BLaER1 treated with 17β-estradiol and CSF1 and Interleukin-3, amounts not matched to agents 10 nM and 100 nM (cell line): ENCODE measurements around the gene GYG2.

Source experiments
- H3K27ac ChIP-seq, 11 experiments: shearing (Covaris generic); formaldehyde crosslinking; 2 replicates each; pipeline ENCODE4 v1.8.1; 2022
- H3K27me3 ChIP-seq, 11 experiments: shearing (Covaris generic); formaldehyde crosslinking; 2 replicates each; pipeline ENCODE4 v1.8.1; 2022
- H3K36me3 ChIP-seq, 11 experiments: shearing (Covaris generic); formaldehyde crosslinking; 2 replicates each; pipeline ENCODE4 v1.8.1; 2022
- H3K4me1 ChIP-seq, 10 experiments: shearing (Covaris generic); formaldehyde crosslinking; 2 replicates each; pipeline ENCODE4 v1.8.1; 2022
- H3K4me2 ChIP-seq, 11 experiments: shearing (Covaris generic); formaldehyde crosslinking; 2 replicates each; pipeline ENCODE4 v1.8.1; 2022
- H3K4me3 ChIP-seq, 10 experiments: shearing (Covaris generic); formaldehyde crosslinking; 2 replicates each; pipeline ENCODE4 v1.8.1; 2022
- H3K9ac ChIP-seq, 11 experiments: shearing (Covaris generic); formaldehyde crosslinking; 2 replicates each; pipeline ENCODE4 v1.8.1; 2022
- H3K9me3 ChIP-seq, 11 experiments: shearing (Covaris generic); formaldehyde crosslinking; replicated peaks in 1 of 11; 2 replicates each; pipeline ENCODE4 v1.8.1; 2022
- H4K20me1 ChIP-seq, 11 experiments: shearing (Covaris generic); formaldehyde crosslinking; 2 replicates each; pipeline ENCODE4 v1.8.1; 2022
- Cebpa-rat ChIP-seq, 11 experiments: shearing (Covaris generic); IDR thresholded peaks; 2 replicates each; pipeline ENCODE4 v1.8.1; 2022

Gene GYG2

DNA sequence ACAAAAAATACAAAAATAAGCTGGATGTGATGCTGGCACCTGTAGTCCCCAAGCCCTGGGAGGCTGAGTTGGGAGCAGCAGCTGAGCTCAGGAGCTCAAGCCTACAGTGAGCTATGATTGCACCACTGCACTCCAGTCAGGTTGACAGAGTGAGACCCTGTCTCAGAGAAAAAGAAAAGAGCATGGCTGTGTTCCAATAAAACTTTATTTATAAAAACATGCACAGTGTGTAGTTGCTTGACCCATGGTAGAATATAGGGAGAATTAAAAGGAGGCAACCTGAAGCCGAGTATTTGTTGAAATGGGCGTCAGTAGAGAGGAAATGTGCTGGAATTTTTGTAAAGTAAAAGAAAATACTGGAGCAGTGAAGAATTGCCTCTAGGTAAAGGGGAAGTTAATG lies 27.0 kb downstream of the GYG2 start:
- Histone ChIP-seq H3K4me2 (no peak overlapping the region), H3K36me3 (peaks cover 0 to 18% (median 0%) of the 10 kb centered on the region in 11 experiments; a peak in 4 of 22 replicates), H3K27ac (no peak overlapping the region)

GRCh38 chrX:2857566-2857965 lies 28.8 kb downstream of the GYG2 start:
- Histone ChIP-seq H3K9me3 (peaks cover 0 to 10% (median 3%) of the 10 kb centered on the region in 11 experiments; a peak in 6 of 22 replicates), H3K4me3 (no peak overlapping the region), H3K9ac (no peak overlapping the region), H3K4me1 (peaks cover 0 to 12% (median 7%) of the 10 kb centered on the region in 10 experiments; a peak in 7 of 20 replicates), H3K36me3 (peaks cover 0 to 32% (median 9%) of the 10 kb centered on the region in 11 experiments; a peak in 6 of 22 replicates), H4K20me1 (no peaks in the 10 kb centered on the region), H3K27me3 (no peaks in the 10 kb centered on the region), H3K4me2 (no peak overlapping the region), H3K27ac (no peak overlapping the region)
- no peak for TF ChIP-seq Cebpa-rat (IDR thresholded peaks at IDR 0.05)

More for the DNA sequence above, 27.0 kb downstream of the GYG2 start:
- Histone ChIP-seq H3K27me3 (no peaks in the 10 kb centered on the region), H3K4me1 (peaks cover 0 to 11% (median 5%) of the 10 kb centered on the region in 10 experiments; a peak in 7 of 20 replicates), H4K20me1 (no peaks in the 10 kb centered on the region), H3K9me3 (peaks cover 0 to 13% (median 10%) of the 10 kb centered on the region in 11 experiments; a peak in 10 of 22 replicates), H3K4me3 (no peak overlapping the region), H3K9ac (no peak overlapping the region)
- TF ChIP-seq Cebpa-rat (IDR thresholded peaks at IDR 0.05): no peak

GRCh38 chrX:2859197-2859797 lies 30.6 kb downstream of the GYG2 start:
- Histone ChIP-seq H4K20me1 (no peaks in the 10 kb centered on the region), H3K4me1 (peaks cover 0 to 12% (median 7%) of the 10 kb centered on the region in 10 experiments; a peak in 7 of 20 replicates), H3K4me3 (no peak overlapping the region), H3K4me2 (peak overlapping the region in 1 of 11 experiments; percentile 29; a peak in 1 of 22 replicates), H3K9ac (no peak overlapping the region), H3K27me3 (no peaks in the 10 kb centered on the region), H3K36me3 (peaks cover 0 to 29% (median 9%) of the 10 kb centered on the region in 11 experiments; a peak in 6 of 22 replicates), H3K9me3 (peaks cover 0 to 5% (median 0%) of the 10 kb centered on the region in 11 experiments; a peak in 2 of 22 replicates), H3K27ac (no peak overlapping the region)
- no peak for TF ChIP-seq Cebpa-rat (IDR thresholded peaks at IDR 0.05)

DNA sequence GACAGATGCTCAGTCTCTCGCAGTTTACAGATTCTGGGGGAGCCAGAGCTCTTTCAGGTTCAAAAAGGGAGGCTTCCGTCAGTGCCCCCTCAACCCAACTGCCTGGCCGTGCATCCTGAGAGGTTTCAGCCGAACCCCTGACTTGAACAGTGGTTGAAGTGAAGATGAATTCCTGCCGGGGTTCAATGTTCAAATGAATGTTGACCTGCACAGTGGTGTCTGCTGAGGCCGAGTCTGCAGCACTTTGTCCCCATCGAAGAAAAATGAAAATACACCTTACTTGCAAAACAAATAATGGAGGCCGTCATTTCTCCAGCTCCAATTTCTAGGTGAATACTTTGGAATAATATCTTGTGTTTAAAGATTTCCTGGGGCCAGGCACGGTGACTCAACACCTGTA lies 33.7 kb downstream of the GYG2 start:
- H3K27me3 ChIP-seq: no peaks in the 10 kb centered on the region
- no peak overlapping the region for H3K4me3 ChIP-seq
- no peak overlapping the region for H3K9ac ChIP-seq
- no peaks in the 10 kb centered on the region for H4K20me1 ChIP-seq
- TF ChIP-seq Cebpa-rat (IDR thresholded peaks at IDR 0.05): no peak
- peaks cover 0 to 12% (median 7%) of the 10 kb centered on the region in 10 experiments; a peak in 7 of 20 replicates for H3K4me1 ChIP-seq
- no peak overlapping the region for H3K27ac ChIP-seq
- H3K9me3 ChIP-seq: no peaks in the 10 kb centered on the region
- peaks cover 0 to 15% (median 0%) of the 10 kb centered on the region in 11 experiments; a peak in 5 of 22 replicates for H3K36me3 ChIP-seq
- H3K4me2 ChIP-seq: no peak overlapping the region

- Histone ChIP-seq H3K27me3 (no peaks in the 10 kb centered on the region), H3K27ac (no peak overlapping the region), H3K4me2 (no peak overlapping the region), H4K20me1 (no peaks in the 10 kb centered on the region; a peak in 1 of 22 replicates), H3K9ac (no peak overlapping the region), H3K9me3 (no peaks in the 10 kb centered on the region), H3K4me1 (peaks cover 0 to 12% (median 7%) of the 10 kb centered on the region in 10 experiments; a peak in 7 of 20 replicates), H3K36me3 (peaks cover 0 to 15% (median 0%) of the 10 kb centered on the region in 11 experiments; a peak in 5 of 22 replicates), H3K4me3 (no peak overlapping the region)
- no peak for TF ChIP-seq Cebpa-rat (IDR thresholded peaks at IDR 0.05)
Measured at GRCh38 chrX:2863646-2864045, 34.9 kb downstream of the GYG2 start.

- no peak overlapping the region for H3K4me2 ChIP-seq
- no peak overlapping the region for H3K27ac ChIP-seq
- no peak overlapping the region for H3K9ac ChIP-seq
- no peak overlapping the region for H3K4me3 ChIP-seq
- H4K20me1 ChIP-seq: no peaks in the 10 kb centered on the region; a peak in 1 of 22 replicates
- H3K36me3 ChIP-seq: peaks cover 0 to 6% (median 0%) of the 10 kb centered on the region in 11 experiments; a peak in 2 of 22 replicates
- no peaks in the 10 kb centered on the region for H3K27me3 ChIP-seq
- H3K4me1 ChIP-seq: no peaks in the 10 kb centered on the region
- H3K9me3 ChIP-seq: peaks cover 0 to 9% (median 0%) of the 10 kb centered on the region in 11 experiments; a peak in 1 of 22 replicates
- TF ChIP-seq Cebpa-rat (IDR thresholded peaks at IDR 0.05): no peak
Measured at GRCh38 chrX:2867206-2867605, 38.5 kb downstream of the GYG2 start.

DNA sequence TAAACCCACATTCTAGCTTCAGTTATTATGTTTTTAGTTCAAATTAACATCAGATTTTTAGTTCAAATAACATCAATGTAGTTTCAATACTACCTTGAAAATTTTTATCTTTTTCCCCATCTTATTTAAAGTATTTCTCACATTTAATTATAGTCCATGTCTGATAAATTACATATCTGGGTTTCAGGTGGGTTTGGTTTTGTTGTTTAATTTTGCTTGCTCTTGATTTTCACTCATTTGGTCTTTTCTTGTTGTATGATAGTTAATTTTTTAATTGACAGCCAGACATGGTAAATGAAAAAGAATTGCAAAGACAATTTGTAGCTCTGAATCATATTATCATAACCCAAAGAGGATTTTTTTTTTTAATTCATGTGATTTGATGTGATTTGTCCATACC lies 41.9 kb downstream of the GYG2 start:
- Histone ChIP-seq H3K4me3 (no peak overlapping the region), H3K27ac (no peak overlapping the region), H3K9ac (no peak overlapping the region), H3K9me3 (peaks cover 0 to 9% (median 0%) of the 10 kb centered on the region in 11 experiments; a peak in 1 of 22 replicates), H4K20me1 (no peaks in the 10 kb centered on the region; a peak in 1 of 22 replicates), H3K4me1 (no peaks in the 10 kb centered on the region), H3K27me3 (no peaks in the 10 kb centered on the region), H3K36me3 (0 out of 22 replicates have a peak, but pooled peaks cover 0 to 6% (median 0%) of the 10 kb centered on the region in 11 experiments), H3K4me2 (no peak overlapping the region)
- TF ChIP-seq Cebpa-rat (IDR thresholded peaks at IDR 0.05): no peak

GRCh38 chrX:2871831-2872230 lies 43.1 kb downstream of the GYG2 start:
- H3K27me3 ChIP-seq: no peaks in the 10 kb centered on the region
- no peak overlapping the region for H3K4me3 ChIP-seq
- H3K9me3 ChIP-seq: peaks cover 0 to 9% (median 0%) of the 10 kb centered on the region in 11 experiments; a peak in 1 of 22 replicates
- no peak overlapping the region for H3K9ac ChIP-seq
- H3K27ac ChIP-seq: no peak overlapping the region
- no peak for TF ChIP-seq Cebpa-rat (IDR thresholded peaks at IDR 0.05)
- no peaks in the 10 kb centered on the region; a peak in 1 of 22 replicates for H4K20me1 ChIP-seq
- no peaks in the 10 kb centered on the region for H3K4me1 ChIP-seq
- no peaks in the 10 kb centered on the region for H3K36me3 ChIP-seq
- H3K4me2 ChIP-seq: no peak overlapping the region

GRCh38 chrX:2872671-2873277 lies 44.0 kb downstream of the GYG2 start:
- Histone ChIP-seq H3K9me3 (peaks cover 0 to 9% (median 0%) of the 10 kb centered on the region in 11 experiments; a peak in 1 of 22 replicates), H3K9ac (no peak overlapping the region), H3K4me1 (no peaks in the 10 kb centered on the region), H3K4me3 (no peak overlapping the region), H3K4me2 (no peak overlapping the region), H4K20me1 (no peaks in the 10 kb centered on the region; a peak in 1 of 22 replicates), H3K27ac (no peak overlapping the region), H3K27me3 (no peaks in the 10 kb centered on the region), H3K36me3 (no peaks in the 10 kb centered on the region)
- TF ChIP-seq Cebpa-rat (IDR thresholded peaks at IDR 0.05): no peak
